PFSK-1 (cell line): ENCODE data around the gene NKAIN2.

Source experiments
- FOXP2 ChIP-seq: optimal IDR thresholded peaks from 2 replicates; pipeline ENCODE3; 2011; ENCODE audit warnings: borderline replicate concordance, control low read depth, inconsistent platforms; ENCODE audit not compliant: insufficient read depth; ENCODE audit errors: extremely low read length, extremely low read depth
- POLR2AphosphoS5 ChIP-seq: IDR thresholded peaks from 2 replicates; pipeline ENCODE4 v1.6.1; 2012; ENCODE audit warnings: low read depth, mild to moderate bottlenecking, control low read depth, low read length, moderate library complexity
- REST ChIP-seq, 2 experiments: IDR thresholded peaks; 2 replicates each; pipeline versions ENCODE4 v1.6.1 to v1.8.0; 2011 to 2012; ENCODE audit warnings: low read depth in 2 of 2, low read length in 2 of 2, control low read depth in 1 of 2, inconsistent platforms in 1 of 2, mild to moderate bottlenecking in 1 of 2, moderate library complexity in 1 of 2; ENCODE audit not compliant: insufficient read depth in 1 of 2
- SIN3A ChIP-seq: IDR thresholded peaks from 2 replicates; pipeline ENCODE4 v1.6.1; 2012; ENCODE audit warnings: mild to moderate bottlenecking, low read length, moderate library complexity, borderline replicate concordance; ENCODE audit not compliant: insufficient read depth
- TAF1 ChIP-seq: IDR thresholded peaks from 2 replicates; pipeline ENCODE4 v1.6.1; 2012; ENCODE audit warnings: low read length, control low read depth, borderline replicate concordance; ENCODE audit not compliant: insufficient read depth

Gene NKAIN2

GRCh38 chr6:124769811-124770544 lies 966.3 kb downstream of the NKAIN2 start:
- TF ChIP-seq TAF1 (no peak), REST (IDR thresholded peaks at IDR 0.05; ENCODE audit: insufficient read depth in 1 of 2, low read depth in 2 of 2, low read length in 2 of 2) (no peak), SIN3A (no peak), POLR2AphosphoS5 (no peak), FOXP2 (no peak)

- TF ChIP-seq FOXP2 = no peak
- no peak for TF ChIP-seq SIN3A
- no peak for TF ChIP-seq TAF1
- TF ChIP-seq POLR2AphosphoS5 = no peak
- no peak for TF ChIP-seq REST (IDR thresholded peaks at IDR 0.05; ENCODE audit: insufficient read depth in 1 of 2, low read depth in 2 of 2, low read length in 2 of 2)
Observed at GRCh38 chr6:124770784-124771183, 967.1 kb downstream of the NKAIN2 start.

GRCh38 chr6:124772733-124773319 lies 969.2 kb downstream of the NKAIN2 start:
- TF ChIP-seq FOXP2 = no peak
- TF ChIP-seq TAF1 = no peak
- no peak for TF ChIP-seq POLR2AphosphoS5
- no peak for TF ChIP-seq SIN3A
- no peak for TF ChIP-seq REST (IDR thresholded peaks at IDR 0.05; ENCODE audit: insufficient read depth in 1 of 2, low read depth in 2 of 2, low read length in 2 of 2)

GRCh38 chr6:124775121-124775520 lies 971.5 kb downstream of the NKAIN2 start:
- TF ChIP-seq FOXP2 = no peak
- no peak for TF ChIP-seq SIN3A
- TF ChIP-seq POLR2AphosphoS5 = no peak
- TF ChIP-seq REST (IDR thresholded peaks at IDR 0.05; ENCODE audit: insufficient read depth in 1 of 2, low read depth in 2 of 2, low read length in 2 of 2) = no peak
- no peak for TF ChIP-seq TAF1

- TF ChIP-seq POLR2AphosphoS5 = no peak
- TF ChIP-seq TAF1 = no peak
- TF ChIP-seq REST (IDR thresholded peaks at IDR 0.05; ENCODE audit: insufficient read depth in 1 of 2, low read depth in 2 of 2, low read length in 2 of 2) = no peak
- no peak for TF ChIP-seq FOXP2
- no peak for TF ChIP-seq SIN3A
Observed at GRCh38 chr6:124777863-124778262, 974.2 kb downstream of the NKAIN2 start.
